BJ (cell line): ENCODE data around the gene GATA2. TPM values are rescaled to one million over a fixed set of nuclear protein-coding genes. Genes with fewer than 3 reads are reported as not detected.

Experiments
- CTCF ChIA-PET: fragments of 350-600 bp; formaldehyde crosslinking; extraction: SDS; loops from one replicate; lab custom pipeline; 2021; ENCODE audit warnings: antibody characterized with exemption, inconsistent platforms; lab: Yijun Ruan, JAX
- POLR2A ChIA-PET: fragments of 300-600 bp; sonication (Branson Sonifier 250); formaldehyde crosslinking; extraction: SDS; loops from one replicate; lab custom pipeline; 2021; ENCODE audit warnings: antibody characterized with exemption; lab: Charles Lee
- DNase-seq: peaks from one replicate; pipeline ENCODE4 v3.0.0-alpha.2; 2011; ENCODE audit warnings: low read depth
- H3K27me3 ChIP-seq: 2 replicates; pipeline ENCODE4 v1.6.0; 2011; ENCODE audit warnings: low read length; ENCODE audit not compliant: control insufficient read depth, insufficient read depth
- H3K36me3 ChIP-seq: 2 replicates; pipeline ENCODE4 v1.5.1; 2011; ENCODE audit warnings: low read length; ENCODE audit not compliant: control insufficient read depth, insufficient read depth
- H3K4me3 ChIP-seq: 2 replicates; pipeline ENCODE4 v1.5.1; 2011; ENCODE audit warnings: low read depth, mild to moderate bottlenecking, control low read depth, low read length
- CTCF ChIP-seq: IDR thresholded peaks from 2 replicates; pipeline ENCODE4 v1.5.1; 2011; ENCODE audit warnings: low read depth, mild to moderate bottlenecking, control low read depth, inconsistent platforms, low read length, moderate library complexity; ENCODE audit not compliant: insufficient read depth
- polyA plus RNA-seq: library from polyadenylated mRNA; depleted of rRNA; stranded (reverse); fragments of >200 nt; gene quantifications from 2 replicates; pipeline ENCODE4 v1.2.3, GENCODE V29; 2011; rRNA removed

The GATA2 gene
- polyA plus RNA-seq, 1 experiment: 13.4 TPM

GRCh38 chr3:128431803-128432300 is 61.1 kb downstream of the GATA2 start:
- no peak for DNase-seq
- ChIA-PET POLR2A (no interaction called here), CTCF (interaction anchor here (1.1 to 2.0 kb wide), 4 partner anchors 64 to 153 kb away, joined by 3 to 8 read pairs (median 5); no protein-coding TSS in a partner anchor)
- Histone ChIP-seq H3K4me3 (no peak overlapping the region), H3K36me3 (no peaks in the 10 kb centered on the region), H3K27me3 (peaks cover 11% of the 10 kb centered on the region; the same call in 1 of the 2 replicates)
- no peak for TF ChIP-seq CTCF

GRCh38 chr3:128430731-128431130 is 62.3 kb downstream of the GATA2 start:
- Histone ChIP-seq H3K36me3 (no peaks in the 10 kb centered on the region), H3K4me3 (no peak overlapping the region), H3K27me3 (peaks cover 11% of the 10 kb centered on the region; the same call in 1 of the 2 replicates)
- no peak for TF ChIP-seq CTCF
- POLR2A ChIA-PET: no interaction called here
- CTCF ChIA-PET: interaction anchor here (0.7 to 8.7 kb wide), 4 partner anchors 67 to 176 kb away, joined by 3 to 85 read pairs (median 8); no protein-coding TSS in a partner anchor
- DNase-seq: no peak

- POLR2A ChIA-PET: no interaction called here
- CTCF ChIA-PET: interaction anchor here (1.3 to 8.7 kb wide), 3 partner anchors 67 to 177 kb away, joined by 6 to 85 read pairs (median 10); no protein-coding TSS in a partner anchor
- DNase-seq: no peak
- H3K27me3 ChIP-seq: peaks cover 11% of the 10 kb centered on the region; the same call in 1 of the 2 replicates
- no peak for TF ChIP-seq CTCF
- no peak overlapping the region for H3K4me3 ChIP-seq
- no peaks in the 10 kb centered on the region for H3K36me3 ChIP-seq
These were observed 62.7 kb downstream of the GATA2 start for GRCh38 chr3:128430301-128430700.

GRCh38 chr3:128429751-128430150 is 63.2 kb downstream of the GATA2 start:
- no peak for TF ChIP-seq CTCF
- ChIA-PET POLR2A (no interaction called here), CTCF (interaction anchor here (1.0 to 8.7 kb wide), 4 partner anchors 68 to 177 kb away, joined by 3 to 85 read pairs (median 8); no protein-coding TSS in a partner anchor)
- Histone ChIP-seq H3K4me3 (no peak overlapping the region), H3K27me3 (peaks cover 11% of the 10 kb centered on the region; the same call in 1 of the 2 replicates), H3K36me3 (no peaks in the 10 kb centered on the region)
- DNase-seq: no peak

Other genes starting within 250 kb of the GATA2 start
- not detected in 2 replicates for gene DNAJB8, start 26.3 kb downstream of the GATA2 start, polyA plus RNA-seq
- gene RPN1, start 157.6 kb upstream of the GATA2 start, polyA plus RNA-seq: 370 and 463 TPM in 2 replicates
- 202 and 228 TPM in 2 replicates for gene RAB7A, start 233.0 kb upstream of the GATA2 start, polyA plus RNA-seq